Measurements from ENCODE around the gene SEMA6B.

Gene SEMA6B

DNA sequence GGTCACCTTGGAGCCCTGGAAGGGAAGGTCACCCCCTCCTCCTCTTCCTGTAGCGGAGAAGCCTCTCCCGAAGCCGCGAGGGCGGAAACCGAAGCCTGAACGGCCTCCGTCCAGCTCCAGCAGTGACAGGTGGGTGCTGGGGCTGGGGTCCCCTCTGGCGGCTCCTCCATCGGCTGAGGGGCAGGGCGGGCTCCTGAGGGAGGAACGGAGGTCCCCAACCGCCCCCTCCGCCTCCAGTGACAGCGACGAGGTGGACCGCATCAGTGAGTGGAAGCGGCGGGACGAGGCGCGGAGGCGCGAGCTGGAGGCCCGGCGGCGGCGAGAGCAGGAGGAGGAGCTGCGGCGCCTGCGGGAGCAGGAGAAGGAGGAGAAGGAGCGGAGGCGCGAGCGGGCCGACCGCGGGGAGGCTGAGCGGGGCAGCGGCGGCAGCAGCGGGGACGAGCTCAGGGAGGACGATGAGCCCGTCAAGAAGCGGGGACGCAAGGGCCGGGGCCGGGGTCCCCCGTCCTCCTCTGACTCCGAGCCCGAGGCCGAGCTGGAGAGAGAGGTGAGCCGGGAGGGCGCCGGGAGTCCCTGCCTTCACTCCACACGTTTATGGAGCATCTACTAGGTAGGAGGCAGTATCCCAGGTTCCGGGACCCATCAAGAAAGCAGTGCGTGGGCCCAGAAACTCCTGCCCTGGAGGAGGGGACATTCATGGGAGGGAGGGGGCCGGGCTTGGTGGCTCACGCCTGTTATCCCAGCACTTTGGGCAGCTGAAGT is 65.4 kb downstream of the SEMA6B start:
- no peaks in the 10 kb centered on the region for H3F3A ChIP-seq (ENCODE audit: insufficient read depth)
- no peak overlapping the region for H3K27ac ChIP-seq (ENCODE audit: low read depth, low read length)
- H3K36me3 ChIP-seq (ENCODE audit: low read length), result no peaks in the 10 kb centered on the region
- H3K9ac ChIP-seq (ENCODE audit: low read length), result no peak overlapping the region
- H3K27me3 ChIP-seq (ENCODE audit: low read length), result no peaks in the 10 kb centered on the region
- H3K4me2 ChIP-seq (ENCODE audit: low read depth, low read length, poor library complexity, severe bottlenecking), result no peak overlapping the region
- H3K4me3 ChIP-seq (ENCODE audit: insufficient read depth, low read length, poor library complexity, severe bottlenecking), result no peak overlapping the region
- no peak overlapping the region for H2AFZ ChIP-seq (ENCODE audit: low read depth, low read length, severe bottlenecking)
- H3K9me2 ChIP-seq (replicated peaks; ENCODE audit: insufficient read depth, low read length), result no peaks in the 10 kb centered on the region
- H3K79me2 ChIP-seq (ENCODE audit: insufficient read depth, low read length), result no peaks in the 10 kb centered on the region
- TF ChIP-seq, protein P1, sequence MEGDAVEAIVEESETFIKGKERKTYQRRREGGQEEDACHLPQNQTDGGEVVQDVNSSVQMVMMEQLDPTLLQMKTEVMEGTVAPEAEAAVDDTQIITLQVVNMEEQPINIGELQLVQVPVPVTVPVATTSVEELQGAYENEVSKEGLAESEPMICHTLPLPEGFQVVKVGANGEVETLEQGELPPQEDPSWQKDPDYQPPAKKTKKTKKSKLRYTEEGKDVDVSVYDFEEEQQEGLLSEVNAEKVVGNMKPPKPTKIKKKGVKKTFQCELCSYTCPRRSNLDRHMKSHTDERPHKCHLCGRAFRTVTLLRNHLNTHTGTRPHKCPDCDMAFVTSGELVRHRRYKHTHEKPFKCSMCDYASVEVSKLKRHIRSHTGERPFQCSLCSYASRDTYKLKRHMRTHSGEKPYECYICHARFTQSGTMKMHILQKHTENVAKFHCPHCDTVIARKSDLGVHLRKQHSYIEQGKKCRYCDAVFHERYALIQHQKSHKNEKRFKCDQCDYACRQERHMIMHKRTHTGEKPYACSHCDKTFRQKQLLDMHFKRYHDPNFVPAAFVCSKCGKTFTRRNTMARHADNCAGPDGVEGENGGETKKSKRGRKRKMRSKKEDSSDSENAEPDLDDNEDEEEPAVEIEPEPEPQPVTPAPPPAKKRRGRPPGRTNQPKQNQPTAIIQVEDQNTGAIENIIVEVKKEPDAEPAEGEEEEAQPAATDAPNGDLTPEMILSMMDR (IDR thresholded peaks at IDR 0.05; ENCODE audit: insufficient read depth, low read length, poor library complexity, severe bottlenecking), result no peak
- TF ChIP-seq EZH2phosphoT487 (conservative IDR thresholded peaks at IDR 0.05; ENCODE audit: low read length), result no peak
- no peaks in the 10 kb centered on the region for H4K20me1 ChIP-seq (ENCODE audit: low read depth, low read length)
- no peaks in the 10 kb centered on the region for H3K9me3 ChIP-seq (ENCODE audit: insufficient read depth, low read length)

DNA sequence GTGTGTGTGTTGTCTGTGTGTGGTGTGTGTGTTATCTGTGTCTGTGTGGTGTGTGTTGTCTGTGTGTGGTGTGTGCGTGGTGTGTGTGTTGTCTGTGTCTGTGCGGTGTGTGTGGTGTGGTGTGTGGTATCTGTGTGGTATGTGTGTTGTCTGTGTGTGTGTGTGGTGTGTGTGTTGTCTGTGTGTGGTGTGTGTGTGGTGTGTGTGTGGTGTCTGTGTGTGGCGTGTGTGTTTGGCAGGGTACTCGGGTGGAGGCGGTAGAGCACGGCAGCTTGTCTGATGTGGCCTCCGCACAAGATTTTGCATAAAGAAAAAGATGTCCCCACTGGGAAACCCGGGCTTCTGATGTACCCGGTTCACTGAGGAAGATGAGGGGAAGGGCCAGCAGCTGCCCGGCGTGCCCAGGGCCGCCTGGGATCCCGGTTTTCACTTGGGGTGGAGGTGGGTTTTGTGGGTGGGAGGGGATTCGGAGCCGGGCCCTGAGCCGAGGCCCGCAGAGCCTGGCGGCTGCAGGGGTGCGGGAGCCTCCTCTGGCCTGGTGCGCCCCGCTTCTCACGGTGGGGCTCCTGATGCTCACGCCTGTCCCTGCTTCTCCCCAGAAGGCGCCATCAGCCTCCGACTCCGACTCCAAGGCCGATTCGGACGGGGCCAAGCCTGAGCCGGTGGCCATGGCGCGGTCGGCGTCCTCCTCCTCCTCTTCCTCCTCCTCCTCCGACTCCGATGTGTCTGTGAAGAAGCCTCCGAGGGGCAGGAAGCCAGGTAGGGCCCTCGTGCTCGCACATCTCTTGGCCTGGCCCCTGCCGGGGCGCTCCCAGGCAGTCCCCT is 66.2 kb downstream of the SEMA6B start:
- H3K4me3 ChIP-seq (ENCODE audit: insufficient read depth, low read length, poor library complexity, severe bottlenecking), result no peak overlapping the region
- no peak overlapping the region for H3K27ac ChIP-seq (ENCODE audit: low read depth, low read length)
- no peaks in the 10 kb centered on the region for H3K9me2 ChIP-seq (replicated peaks; ENCODE audit: insufficient read depth, low read length)
- no peaks in the 10 kb centered on the region for H3K27me3 ChIP-seq (ENCODE audit: low read length)
- H3K36me3 ChIP-seq (ENCODE audit: low read length), result no peaks in the 10 kb centered on the region
- TF ChIP-seq, protein P1 (IDR thresholded peaks at IDR 0.05; ENCODE audit: insufficient read depth, low read length, poor library complexity, severe bottlenecking), result no peak
- TF ChIP-seq EZH2phosphoT487 (conservative IDR thresholded peaks at IDR 0.05; ENCODE audit: low read length), result no peak
- no peaks in the 10 kb centered on the region for H3K79me2 ChIP-seq (ENCODE audit: insufficient read depth, low read length)
- H2AFZ ChIP-seq (ENCODE audit: low read depth, low read length, severe bottlenecking), result no peak overlapping the region
- H3K4me2 ChIP-seq (ENCODE audit: low read depth, low read length, poor library complexity, severe bottlenecking), result no peak overlapping the region
- H3K9ac ChIP-seq (ENCODE audit: low read length), result no peak overlapping the region
- no peaks in the 10 kb centered on the region for H3F3A ChIP-seq (ENCODE audit: insufficient read depth)
- no peaks in the 10 kb centered on the region for H3K9me3 ChIP-seq (ENCODE audit: insufficient read depth, low read length)
- no peaks in the 10 kb centered on the region for H4K20me1 ChIP-seq (ENCODE audit: low read depth, low read length)
